Measurements from ENCODE around the gene EXOC6. TPM values are rescaled to one million over a fixed set of nuclear protein-coding genes. Genes with fewer than 3 reads are reported as not detected.

Gene EXOC6
- polyA plus RNA-seq, 1 donor from 2014 or later, result 26.3 TPM

DNA sequence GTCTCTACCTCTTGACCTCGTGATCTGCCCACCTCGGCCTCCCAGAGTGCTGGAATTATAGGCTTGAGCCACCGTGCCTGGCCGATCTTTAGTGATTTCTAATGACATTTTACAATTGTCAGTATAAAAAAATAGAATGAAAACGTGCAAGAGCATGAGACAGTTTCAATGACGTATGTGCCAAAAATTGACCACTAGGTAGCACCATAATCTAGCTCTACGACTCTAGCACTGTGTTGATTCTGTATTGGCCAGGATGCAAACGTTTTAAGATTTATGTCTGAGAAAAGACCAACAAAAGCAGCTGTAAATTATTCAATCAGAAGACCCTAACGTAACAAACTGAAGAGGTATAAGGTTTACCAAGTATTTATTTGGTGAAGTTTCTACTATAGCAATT, 25.4 kb upstream of the EXOC6 start:
- Histone ChIP-seq H3K36me3 (ENCODE audit: insufficient read depth, low read length) (no peaks in the 10 kb centered on the region), H3K4me3 (ENCODE audit: low read length) (no peak overlapping the region), H3K27me3 (ENCODE audit: insufficient read depth, low read depth, low read length) (no peaks in the 10 kb centered on the region), H3K9me3 (ENCODE audit: low read length) (no peaks in the 10 kb centered on the region), H3K9ac (ENCODE audit: low read length) (no peak overlapping the region), H2AFZ (ENCODE audit: low read depth, low read length) (no peak overlapping the region), H4K20me1 (ENCODE audit: insufficient read depth) (no peaks in the 10 kb centered on the region), H3K79me2 (replicated peaks; ENCODE audit: insufficient read depth, low read length) (no peaks in the 10 kb centered on the region), H3K27ac (ENCODE audit: low read length) (no peak overlapping the region), H3F3A (ENCODE audit: insufficient read depth, low read length, poor library complexity, severe bottlenecking) (no peaks in the 10 kb centered on the region), H3K4me2 (ENCODE audit: low read length) (no peak overlapping the region), H3K9me2 (ENCODE audit: insufficient read depth, low read length) (no peaks in the 10 kb centered on the region)
- TF ChIP-seq EZH2 (IDR thresholded peaks at IDR 0.05; ENCODE audit: borderline replicate concordance, insufficient read depth, low read length, poor library complexity, severe bottlenecking), result no peak
- no peak for TF ChIP-seq EP300 (conservative IDR thresholded peaks at IDR 0.05; ENCODE audit: poor library complexity, severe bottlenecking)
- TF ChIP-seq MXI1 (conservative IDR thresholded peaks at IDR 0.05; ENCODE audit: poor library complexity, severe bottlenecking), result no peak
- TF ChIP-seq, protein P1, sequence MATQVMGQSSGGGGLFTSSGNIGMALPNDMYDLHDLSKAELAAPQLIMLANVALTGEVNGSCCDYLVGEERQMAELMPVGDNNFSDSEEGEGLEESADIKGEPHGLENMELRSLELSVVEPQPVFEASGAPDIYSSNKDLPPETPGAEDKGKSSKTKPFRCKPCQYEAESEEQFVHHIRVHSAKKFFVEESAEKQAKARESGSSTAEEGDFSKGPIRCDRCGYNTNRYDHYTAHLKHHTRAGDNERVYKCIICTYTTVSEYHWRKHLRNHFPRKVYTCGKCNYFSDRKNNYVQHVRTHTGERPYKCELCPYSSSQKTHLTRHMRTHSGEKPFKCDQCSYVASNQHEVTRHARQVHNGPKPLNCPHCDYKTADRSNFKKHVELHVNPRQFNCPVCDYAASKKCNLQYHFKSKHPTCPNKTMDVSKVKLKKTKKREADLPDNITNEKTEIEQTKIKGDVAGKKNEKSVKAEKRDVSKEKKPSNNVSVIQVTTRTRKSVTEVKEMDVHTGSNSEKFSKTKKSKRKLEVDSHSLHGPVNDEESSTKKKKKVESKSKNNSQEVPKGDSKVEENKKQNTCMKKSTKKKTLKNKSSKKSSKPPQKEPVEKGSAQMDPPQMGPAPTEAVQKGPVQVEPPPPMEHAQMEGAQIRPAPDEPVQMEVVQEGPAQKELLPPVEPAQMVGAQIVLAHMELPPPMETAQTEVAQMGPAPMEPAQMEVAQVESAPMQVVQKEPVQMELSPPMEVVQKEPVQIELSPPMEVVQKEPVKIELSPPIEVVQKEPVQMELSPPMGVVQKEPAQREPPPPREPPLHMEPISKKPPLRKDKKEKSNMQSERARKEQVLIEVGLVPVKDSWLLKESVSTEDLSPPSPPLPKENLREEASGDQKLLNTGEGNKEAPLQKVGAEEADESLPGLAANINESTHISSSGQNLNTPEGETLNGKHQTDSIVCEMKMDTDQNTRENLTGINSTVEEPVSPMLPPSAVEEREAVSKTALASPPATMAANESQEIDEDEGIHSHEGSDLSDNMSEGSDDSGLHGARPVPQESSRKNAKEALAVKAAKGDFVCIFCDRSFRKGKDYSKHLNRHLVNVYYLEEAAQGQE (IDR thresholded peaks at IDR 0.05; ENCODE audit: borderline replicate concordance), result no peak
- TF ChIP-seq TAF1 (IDR thresholded peaks at IDR 0.05; ENCODE audit: low read depth), result no peak
- no peak for TF ChIP-seq RAD21 (conservative IDR thresholded peaks at IDR 0.05)
- TF ChIP-seq POLR2AphosphoS5 (IDR thresholded peaks at IDR 0.05), result no peak
- no peak for TF ChIP-seq SMC3 (conservative IDR thresholded peaks at IDR 0.05; ENCODE audit: poor library complexity)
- TF ChIP-seq, protein P2, sequence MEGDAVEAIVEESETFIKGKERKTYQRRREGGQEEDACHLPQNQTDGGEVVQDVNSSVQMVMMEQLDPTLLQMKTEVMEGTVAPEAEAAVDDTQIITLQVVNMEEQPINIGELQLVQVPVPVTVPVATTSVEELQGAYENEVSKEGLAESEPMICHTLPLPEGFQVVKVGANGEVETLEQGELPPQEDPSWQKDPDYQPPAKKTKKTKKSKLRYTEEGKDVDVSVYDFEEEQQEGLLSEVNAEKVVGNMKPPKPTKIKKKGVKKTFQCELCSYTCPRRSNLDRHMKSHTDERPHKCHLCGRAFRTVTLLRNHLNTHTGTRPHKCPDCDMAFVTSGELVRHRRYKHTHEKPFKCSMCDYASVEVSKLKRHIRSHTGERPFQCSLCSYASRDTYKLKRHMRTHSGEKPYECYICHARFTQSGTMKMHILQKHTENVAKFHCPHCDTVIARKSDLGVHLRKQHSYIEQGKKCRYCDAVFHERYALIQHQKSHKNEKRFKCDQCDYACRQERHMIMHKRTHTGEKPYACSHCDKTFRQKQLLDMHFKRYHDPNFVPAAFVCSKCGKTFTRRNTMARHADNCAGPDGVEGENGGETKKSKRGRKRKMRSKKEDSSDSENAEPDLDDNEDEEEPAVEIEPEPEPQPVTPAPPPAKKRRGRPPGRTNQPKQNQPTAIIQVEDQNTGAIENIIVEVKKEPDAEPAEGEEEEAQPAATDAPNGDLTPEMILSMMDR (IDR thresholded peaks at IDR 0.05; ENCODE audit: poor library complexity, severe bottlenecking), result no peak

DNA sequence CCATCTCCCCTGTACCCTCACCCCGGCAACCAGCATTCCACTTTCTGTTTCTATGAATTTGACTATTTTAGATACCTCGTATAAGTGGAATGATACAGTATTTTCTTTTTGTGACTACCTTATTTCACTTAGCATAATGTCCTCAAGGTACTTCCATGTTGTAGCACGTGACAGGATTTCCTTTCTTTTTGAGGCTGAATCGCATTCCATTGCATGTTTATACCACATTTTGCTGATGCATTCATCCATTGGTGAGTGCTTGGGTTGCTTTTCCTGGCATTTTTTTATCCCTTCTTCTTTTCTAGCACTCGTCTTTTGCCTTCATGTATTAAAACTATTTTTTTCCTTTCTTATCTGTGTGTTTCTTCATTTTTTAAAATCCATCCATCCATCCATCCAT, 22.3 kb upstream of the EXOC6 start:
- H3K9me3 ChIP-seq (ENCODE audit: low read length), result no peaks in the 10 kb centered on the region
- TF ChIP-seq EP300 (conservative IDR thresholded peaks at IDR 0.05; ENCODE audit: poor library complexity, severe bottlenecking) (no peak), TAF1 (IDR thresholded peaks at IDR 0.05; ENCODE audit: low read depth) (no peak), MXI1 (conservative IDR thresholded peaks at IDR 0.05; ENCODE audit: poor library complexity, severe bottlenecking) (no peak)
- H4K20me1 ChIP-seq (ENCODE audit: insufficient read depth), result no peaks in the 10 kb centered on the region
- no peak overlapping the region for H3K27ac ChIP-seq (ENCODE audit: low read length)
- H3F3A ChIP-seq (ENCODE audit: insufficient read depth, low read length, poor library complexity, severe bottlenecking), result no peaks in the 10 kb centered on the region
- no peak overlapping the region for H2AFZ ChIP-seq (ENCODE audit: low read depth, low read length)
- H3K4me3 ChIP-seq (ENCODE audit: low read length), result no peak overlapping the region
- no peaks in the 10 kb centered on the region for H3K79me2 ChIP-seq (replicated peaks; ENCODE audit: insufficient read depth, low read length)
- no peak overlapping the region for H3K4me2 ChIP-seq (ENCODE audit: low read length)
- no peaks in the 10 kb centered on the region for H3K27me3 ChIP-seq (ENCODE audit: insufficient read depth, low read depth, low read length)
- H3K9ac ChIP-seq (ENCODE audit: low read length), result no peak overlapping the region
- H3K36me3 ChIP-seq (ENCODE audit: insufficient read depth, low read length), result no peaks in the 10 kb centered on the region
- H3K9me2 ChIP-seq (ENCODE audit: insufficient read depth, low read length), result no peaks in the 10 kb centered on the region

- Histone ChIP-seq H4K20me1 (ENCODE audit: insufficient read depth) (no peaks in the 10 kb centered on the region), H3K4me3 (ENCODE audit: low read length) (no peak overlapping the region), H2AFZ (ENCODE audit: low read depth, low read length) (no peak overlapping the region), H3K9ac (ENCODE audit: low read length) (no peak overlapping the region), H3K27ac (ENCODE audit: low read length) (no peak overlapping the region), H3K79me2 (replicated peaks; ENCODE audit: insufficient read depth, low read length) (no peaks in the 10 kb centered on the region), H3K4me2 (ENCODE audit: low read length) (no peak overlapping the region), H3K27me3 (ENCODE audit: insufficient read depth, low read depth, low read length) (no peaks in the 10 kb centered on the region), H3K9me3 (ENCODE audit: low read length) (no peaks in the 10 kb centered on the region), H3F3A (ENCODE audit: insufficient read depth, low read length, poor library complexity, severe bottlenecking) (no peaks in the 10 kb centered on the region), H3K36me3 (ENCODE audit: insufficient read depth, low read length) (no peaks in the 10 kb centered on the region), H3K9me2 (ENCODE audit: insufficient read depth, low read length) (no peaks in the 10 kb centered on the region)
- no peak for TF ChIP-seq RAD21 (conservative IDR thresholded peaks at IDR 0.05)
- no peak for TF ChIP-seq MXI1 (conservative IDR thresholded peaks at IDR 0.05; ENCODE audit: poor library complexity, severe bottlenecking)
- no peak for TF ChIP-seq POLR2AphosphoS5 (IDR thresholded peaks at IDR 0.05)
- TF ChIP-seq, protein P1 (IDR thresholded peaks at IDR 0.05; ENCODE audit: borderline replicate concordance), result no peak
- no peak for TF ChIP-seq EZH2 (IDR thresholded peaks at IDR 0.05; ENCODE audit: borderline replicate concordance, insufficient read depth, low read length, poor library complexity, severe bottlenecking)
- TF ChIP-seq, protein P2 (IDR thresholded peaks at IDR 0.05; ENCODE audit: poor library complexity, severe bottlenecking), result no peak
- no peak for TF ChIP-seq TAF1 (IDR thresholded peaks at IDR 0.05; ENCODE audit: low read depth)
- TF ChIP-seq EP300 (conservative IDR thresholded peaks at IDR 0.05; ENCODE audit: poor library complexity, severe bottlenecking), result no peak
- no peak for TF ChIP-seq SMC3 (conservative IDR thresholded peaks at IDR 0.05; ENCODE audit: poor library complexity)
These were observed 21.8 kb upstream of the EXOC6 start for GRCh38 chr10:92826504-92826903.

Data from neural cell (in vitro differentiated cells).